Measurements from ENCODE around the gene MAN1B1.

DNA sequence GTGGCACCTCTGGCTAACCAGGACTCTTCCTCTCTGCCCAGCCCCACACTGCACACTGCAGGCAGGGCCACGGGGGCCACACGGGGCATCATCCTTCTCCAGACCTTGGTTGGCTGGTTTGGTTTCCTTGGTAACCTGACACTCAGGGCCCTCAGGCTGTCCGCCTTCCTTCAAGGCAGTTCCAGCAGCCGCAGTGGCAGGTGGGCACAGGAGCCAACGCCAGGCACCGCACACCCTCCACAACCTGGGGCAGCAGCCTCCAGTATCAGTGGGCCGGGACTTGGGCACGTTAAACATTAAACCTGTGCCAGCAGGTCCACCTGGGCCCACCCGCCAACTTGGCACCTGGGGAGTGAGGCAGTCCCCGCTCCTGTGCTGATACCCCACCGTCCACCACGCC is 42.7 kb upstream of the MAN1B1 start:
- TF ChIP-seq, protein P1, sequence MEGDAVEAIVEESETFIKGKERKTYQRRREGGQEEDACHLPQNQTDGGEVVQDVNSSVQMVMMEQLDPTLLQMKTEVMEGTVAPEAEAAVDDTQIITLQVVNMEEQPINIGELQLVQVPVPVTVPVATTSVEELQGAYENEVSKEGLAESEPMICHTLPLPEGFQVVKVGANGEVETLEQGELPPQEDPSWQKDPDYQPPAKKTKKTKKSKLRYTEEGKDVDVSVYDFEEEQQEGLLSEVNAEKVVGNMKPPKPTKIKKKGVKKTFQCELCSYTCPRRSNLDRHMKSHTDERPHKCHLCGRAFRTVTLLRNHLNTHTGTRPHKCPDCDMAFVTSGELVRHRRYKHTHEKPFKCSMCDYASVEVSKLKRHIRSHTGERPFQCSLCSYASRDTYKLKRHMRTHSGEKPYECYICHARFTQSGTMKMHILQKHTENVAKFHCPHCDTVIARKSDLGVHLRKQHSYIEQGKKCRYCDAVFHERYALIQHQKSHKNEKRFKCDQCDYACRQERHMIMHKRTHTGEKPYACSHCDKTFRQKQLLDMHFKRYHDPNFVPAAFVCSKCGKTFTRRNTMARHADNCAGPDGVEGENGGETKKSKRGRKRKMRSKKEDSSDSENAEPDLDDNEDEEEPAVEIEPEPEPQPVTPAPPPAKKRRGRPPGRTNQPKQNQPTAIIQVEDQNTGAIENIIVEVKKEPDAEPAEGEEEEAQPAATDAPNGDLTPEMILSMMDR (IDR thresholded peaks at IDR 0.05; ENCODE audit: low read depth, low read length, missing input control), result no peak
- TF ChIP-seq, protein P2, sequence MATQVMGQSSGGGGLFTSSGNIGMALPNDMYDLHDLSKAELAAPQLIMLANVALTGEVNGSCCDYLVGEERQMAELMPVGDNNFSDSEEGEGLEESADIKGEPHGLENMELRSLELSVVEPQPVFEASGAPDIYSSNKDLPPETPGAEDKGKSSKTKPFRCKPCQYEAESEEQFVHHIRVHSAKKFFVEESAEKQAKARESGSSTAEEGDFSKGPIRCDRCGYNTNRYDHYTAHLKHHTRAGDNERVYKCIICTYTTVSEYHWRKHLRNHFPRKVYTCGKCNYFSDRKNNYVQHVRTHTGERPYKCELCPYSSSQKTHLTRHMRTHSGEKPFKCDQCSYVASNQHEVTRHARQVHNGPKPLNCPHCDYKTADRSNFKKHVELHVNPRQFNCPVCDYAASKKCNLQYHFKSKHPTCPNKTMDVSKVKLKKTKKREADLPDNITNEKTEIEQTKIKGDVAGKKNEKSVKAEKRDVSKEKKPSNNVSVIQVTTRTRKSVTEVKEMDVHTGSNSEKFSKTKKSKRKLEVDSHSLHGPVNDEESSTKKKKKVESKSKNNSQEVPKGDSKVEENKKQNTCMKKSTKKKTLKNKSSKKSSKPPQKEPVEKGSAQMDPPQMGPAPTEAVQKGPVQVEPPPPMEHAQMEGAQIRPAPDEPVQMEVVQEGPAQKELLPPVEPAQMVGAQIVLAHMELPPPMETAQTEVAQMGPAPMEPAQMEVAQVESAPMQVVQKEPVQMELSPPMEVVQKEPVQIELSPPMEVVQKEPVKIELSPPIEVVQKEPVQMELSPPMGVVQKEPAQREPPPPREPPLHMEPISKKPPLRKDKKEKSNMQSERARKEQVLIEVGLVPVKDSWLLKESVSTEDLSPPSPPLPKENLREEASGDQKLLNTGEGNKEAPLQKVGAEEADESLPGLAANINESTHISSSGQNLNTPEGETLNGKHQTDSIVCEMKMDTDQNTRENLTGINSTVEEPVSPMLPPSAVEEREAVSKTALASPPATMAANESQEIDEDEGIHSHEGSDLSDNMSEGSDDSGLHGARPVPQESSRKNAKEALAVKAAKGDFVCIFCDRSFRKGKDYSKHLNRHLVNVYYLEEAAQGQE (IDR thresholded peaks at IDR 0.05), result no peak
- TF ChIP-seq, protein P3, sequence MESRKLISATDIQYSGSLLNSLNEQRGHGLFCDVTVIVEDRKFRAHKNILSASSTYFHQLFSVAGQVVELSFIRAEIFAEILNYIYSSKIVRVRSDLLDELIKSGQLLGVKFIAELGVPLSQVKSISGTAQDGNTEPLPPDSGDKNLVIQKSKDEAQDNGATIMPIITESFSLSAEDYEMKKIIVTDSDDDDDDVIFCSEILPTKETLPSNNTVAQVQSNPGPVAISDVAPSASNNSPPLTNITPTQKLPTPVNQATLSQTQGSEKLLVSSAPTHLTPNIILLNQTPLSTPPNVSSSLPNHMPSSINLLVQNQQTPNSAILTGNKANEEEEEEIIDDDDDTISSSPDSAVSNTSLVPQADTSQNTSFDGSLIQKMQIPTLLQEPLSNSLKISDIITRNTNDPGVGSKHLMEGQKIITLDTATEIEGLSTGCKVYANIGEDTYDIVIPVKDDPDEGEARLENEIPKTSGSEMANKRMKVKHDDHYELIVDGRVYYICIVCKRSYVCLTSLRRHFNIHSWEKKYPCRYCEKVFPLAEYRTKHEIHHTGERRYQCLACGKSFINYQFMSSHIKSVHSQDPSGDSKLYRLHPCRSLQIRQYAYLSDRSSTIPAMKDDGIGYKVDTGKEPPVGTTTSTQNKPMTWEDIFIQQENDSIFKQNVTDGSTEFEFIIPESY (IDR thresholded peaks at IDR 0.05), result no peak
- TF ChIP-seq, protein P4, sequence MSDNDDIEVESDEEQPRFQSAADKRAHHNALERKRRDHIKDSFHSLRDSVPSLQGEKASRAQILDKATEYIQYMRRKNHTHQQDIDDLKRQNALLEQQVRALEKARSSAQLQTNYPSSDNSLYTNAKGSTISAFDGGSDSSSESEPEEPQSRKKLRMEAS (IDR thresholded peaks at IDR 0.05), result no peak
- TF ChIP-seq TAF1 (conservative IDR thresholded peaks at IDR 0.05), result no peak
- TF ChIP-seq, protein P5, sequence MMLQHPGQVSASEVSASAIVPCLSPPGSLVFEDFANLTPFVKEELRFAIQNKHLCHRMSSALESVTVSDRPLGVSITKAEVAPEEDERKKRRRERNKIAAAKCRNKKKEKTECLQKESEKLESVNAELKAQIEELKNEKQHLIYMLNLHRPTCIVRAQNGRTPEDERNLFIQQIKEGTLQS (IDR thresholded peaks at IDR 0.05), result no peak
- TF ChIP-seq JUND (IDR thresholded peaks at IDR 0.05), result no peak
- TF ChIP-seq RAD21 (IDR thresholded peaks at IDR 0.05), result no peak
- no peak for TF ChIP-seq SP1 (IDR thresholded peaks at IDR 0.05)
- TF ChIP-seq YY1 (IDR thresholded peaks at IDR 0.05), result no peak
